Measurements from ENCODE around the gene NYAP1. TPM values are rescaled to one million over a fixed set of nuclear protein-coding genes. Genes with fewer than 3 reads are reported as not detected.
A peak's percentile ranks its signal among the peaks of the same experiment; 100 is the strongest.

NYAP1 gene
- total and polyA plus RNA-seq, 2 experiments from 2014 or later = 0.68 to 1.6 TPM

DNA sequence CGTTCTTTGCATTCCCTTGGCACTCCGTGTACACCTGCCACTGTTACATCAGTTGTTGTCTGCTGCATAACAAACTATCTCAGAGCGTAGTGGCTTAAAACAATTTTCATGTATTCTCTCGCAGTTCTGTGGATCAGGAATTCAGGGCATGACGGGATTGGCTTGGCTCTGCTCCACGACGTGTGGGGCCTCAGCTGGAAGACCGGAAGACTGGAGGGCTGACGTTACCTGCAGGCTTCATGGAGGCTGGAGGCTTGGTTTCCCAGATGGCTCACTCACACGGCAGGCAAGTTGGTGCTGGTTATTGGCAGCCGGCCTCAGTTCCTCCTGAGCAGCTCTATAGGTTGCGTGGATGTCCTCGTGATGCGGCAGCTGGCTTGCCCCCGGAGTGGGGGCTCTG lies 25.5 kb downstream of the NYAP1 start:
- Histone ChIP-seq H3K27ac (no peak overlapping the region), H3K4me3 (no peak overlapping the region), H2AFZ (no peak overlapping the region), H3K27me3 (no peaks in the 10 kb centered on the region), H3K36me3 (replicated peaks; ENCODE audit: insufficient read depth, low read depth) (no peaks in the 10 kb centered on the region), H3K9me3 (ENCODE audit: low read depth) (no peaks in the 10 kb centered on the region), H3K4me2 (no peak overlapping the region), H3K9me2 (replicated peaks; ENCODE audit: insufficient read depth) (no peaks in the 10 kb centered on the region), H4K20me1 (ENCODE audit: insufficient read depth, poor library complexity, severe bottlenecking) (no peaks in the 10 kb centered on the region), H3K4me1 (ENCODE audit: insufficient read depth) (no peaks in the 10 kb centered on the region), H3K79me2 (no peaks in the 10 kb centered on the region)
- 81% methylated on average over 15 of the region's 15 CpGs for WGBS (ENCODE audit: low lambda C conversion rate, missing lambda C conversion rate)
- TF ChIP-seq EZH2 (IDR thresholded peaks at IDR 0.05; ENCODE audit: borderline replicate concordance) (no peak), EZH2phosphoT487 (IDR thresholded peaks at IDR 0.05; ENCODE audit: low read depth, severe bottlenecking, unreplicated experiment) (no peak)
- TF ChIP-seq, protein P1, sequence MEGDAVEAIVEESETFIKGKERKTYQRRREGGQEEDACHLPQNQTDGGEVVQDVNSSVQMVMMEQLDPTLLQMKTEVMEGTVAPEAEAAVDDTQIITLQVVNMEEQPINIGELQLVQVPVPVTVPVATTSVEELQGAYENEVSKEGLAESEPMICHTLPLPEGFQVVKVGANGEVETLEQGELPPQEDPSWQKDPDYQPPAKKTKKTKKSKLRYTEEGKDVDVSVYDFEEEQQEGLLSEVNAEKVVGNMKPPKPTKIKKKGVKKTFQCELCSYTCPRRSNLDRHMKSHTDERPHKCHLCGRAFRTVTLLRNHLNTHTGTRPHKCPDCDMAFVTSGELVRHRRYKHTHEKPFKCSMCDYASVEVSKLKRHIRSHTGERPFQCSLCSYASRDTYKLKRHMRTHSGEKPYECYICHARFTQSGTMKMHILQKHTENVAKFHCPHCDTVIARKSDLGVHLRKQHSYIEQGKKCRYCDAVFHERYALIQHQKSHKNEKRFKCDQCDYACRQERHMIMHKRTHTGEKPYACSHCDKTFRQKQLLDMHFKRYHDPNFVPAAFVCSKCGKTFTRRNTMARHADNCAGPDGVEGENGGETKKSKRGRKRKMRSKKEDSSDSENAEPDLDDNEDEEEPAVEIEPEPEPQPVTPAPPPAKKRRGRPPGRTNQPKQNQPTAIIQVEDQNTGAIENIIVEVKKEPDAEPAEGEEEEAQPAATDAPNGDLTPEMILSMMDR (IDR thresholded peaks at IDR 0.05; ENCODE audit: poor library complexity) = no peak
- DNase-seq (ENCODE audit: low spot score) = peak; percentile 23

DNA sequence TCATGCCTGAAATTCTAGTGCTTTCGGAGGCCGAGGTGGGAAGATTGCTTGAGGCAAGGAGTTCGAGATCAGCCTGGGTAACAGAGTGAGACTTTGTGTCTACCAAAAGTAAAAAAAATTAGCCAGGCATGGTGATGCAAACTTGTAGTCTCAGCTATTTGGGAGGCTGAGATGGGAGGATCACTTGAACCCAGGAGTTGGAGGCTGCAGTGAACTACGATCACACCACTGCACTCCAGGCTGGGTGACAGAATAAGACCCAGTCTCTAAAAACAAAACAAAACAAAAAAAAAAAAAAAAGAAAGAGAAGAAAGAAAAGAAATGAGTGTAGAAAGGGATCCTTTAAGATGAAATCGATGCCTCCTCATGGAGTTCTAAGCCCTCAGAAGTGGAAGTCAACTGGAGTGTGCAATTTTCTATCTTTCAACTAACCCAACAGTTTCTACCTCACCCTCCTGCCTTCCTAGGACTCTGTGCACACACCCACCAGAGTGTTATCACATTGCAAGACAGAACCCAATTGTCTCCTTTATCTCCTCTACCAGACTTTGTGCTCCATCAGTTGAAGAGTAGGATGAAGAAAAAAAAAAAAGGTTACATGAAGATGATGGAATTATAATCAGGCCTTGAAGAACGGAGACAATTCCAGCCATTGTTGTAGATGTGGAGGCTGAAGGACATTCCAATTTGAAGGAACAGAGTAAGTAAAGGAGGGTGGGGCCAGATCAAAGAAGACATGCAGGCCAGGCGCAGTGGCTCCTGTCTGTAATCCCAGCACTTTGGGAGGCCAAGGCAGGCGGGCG lies 26.9 kb downstream of the NYAP1 start:
- Histone ChIP-seq H3K9me2 (replicated peaks; ENCODE audit: insufficient read depth) (no peaks in the 10 kb centered on the region), H3K27ac (no peak overlapping the region), H3K4me1 (ENCODE audit: insufficient read depth) (no peaks in the 10 kb centered on the region), H3K27me3 (no peaks in the 10 kb centered on the region), H3K79me2 (no peaks in the 10 kb centered on the region), H3K9me3 (ENCODE audit: low read depth) (no peaks in the 10 kb centered on the region), H3K4me2 (no peak overlapping the region), H2AFZ (no peak overlapping the region), H3K4me3 (no peak overlapping the region), H4K20me1 (ENCODE audit: insufficient read depth, poor library complexity, severe bottlenecking) (no peaks in the 10 kb centered on the region), H3K36me3 (replicated peaks; ENCODE audit: insufficient read depth, low read depth) (no peaks in the 10 kb centered on the region)
- no peak for DNase-seq (ENCODE audit: low spot score)
- no peak for TF ChIP-seq EZH2phosphoT487 (IDR thresholded peaks at IDR 0.05; ENCODE audit: low read depth, severe bottlenecking, unreplicated experiment)
- TF ChIP-seq, protein P1 (IDR thresholded peaks at IDR 0.05; ENCODE audit: poor library complexity) = no peak
- WGBS (ENCODE audit: low lambda C conversion rate, missing lambda C conversion rate) = 84% methylated on average over 9 of the region's 9 CpGs

DNA sequence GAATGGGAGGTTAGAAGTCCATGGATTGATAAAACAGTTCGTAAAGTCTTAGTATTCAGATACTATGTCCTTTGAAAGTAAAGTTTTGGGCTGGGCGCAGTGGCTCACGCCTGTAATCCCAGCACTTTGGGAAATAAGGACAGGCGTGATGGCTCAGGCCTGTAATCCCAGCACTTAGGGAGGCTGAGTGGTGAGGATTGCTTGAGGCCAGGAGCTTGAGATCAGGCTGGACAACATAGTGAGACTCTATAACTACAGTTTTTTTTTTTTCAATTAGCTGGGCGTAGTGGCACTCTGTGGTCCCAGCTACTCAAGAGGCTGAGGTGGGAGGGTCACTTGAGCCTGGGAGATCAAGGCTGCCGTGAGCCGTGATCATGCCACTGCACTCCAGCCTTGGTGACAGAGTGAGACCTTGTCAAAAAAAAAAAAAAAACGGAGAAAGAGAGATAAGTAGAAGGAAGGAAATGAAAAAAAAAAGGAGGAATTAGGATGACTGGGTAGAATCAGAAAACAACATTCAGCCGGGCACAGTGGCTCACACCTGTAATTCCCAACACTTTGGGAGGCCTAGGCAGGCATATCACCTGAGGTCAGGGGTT lies 29.6 kb downstream of the NYAP1 start:
- no peaks in the 10 kb centered on the region for H3K36me3 ChIP-seq (replicated peaks; ENCODE audit: insufficient read depth, low read depth)
- no peaks in the 10 kb centered on the region for H3K9me3 ChIP-seq (ENCODE audit: low read depth)
- H4K20me1 ChIP-seq (ENCODE audit: insufficient read depth, poor library complexity, severe bottlenecking) = no peaks in the 10 kb centered on the region
- WGBS (ENCODE audit: low lambda C conversion rate, missing lambda C conversion rate) = 86% methylated on average over 9 of the region's 9 CpGs
- no peak overlapping the region for H3K4me2 ChIP-seq
- no peaks in the 10 kb centered on the region for H3K27me3 ChIP-seq
- H3K4me3 ChIP-seq = no peak overlapping the region
- DNase-seq (ENCODE audit: low spot score) = no peak
- no peak overlapping the region for H3K27ac ChIP-seq
- no peak overlapping the region for H2AFZ ChIP-seq
- H3K9me2 ChIP-seq (replicated peaks; ENCODE audit: insufficient read depth) = no peaks in the 10 kb centered on the region
- H3K79me2 ChIP-seq = no peaks in the 10 kb centered on the region
- no peaks in the 10 kb centered on the region for H3K4me1 ChIP-seq (ENCODE audit: insufficient read depth)
- TF ChIP-seq, protein P1 (IDR thresholded peaks at IDR 0.05; ENCODE audit: poor library complexity) = no peak
- no peak for TF ChIP-seq EZH2 (IDR thresholded peaks at IDR 0.05; ENCODE audit: borderline replicate concordance)
- TF ChIP-seq EZH2phosphoT487 (IDR thresholded peaks at IDR 0.05; ENCODE audit: low read depth, severe bottlenecking, unreplicated experiment) = no peak
